Hypothalamus (tissue), 51 donors: Measurements from ENCODE around the gene BABAM2.

Experiments
- DNase-seq, 51 donors: peaks; one replicate each; lab custom pipeline; 2025; lab: John Stamatoyannopoulos, UW

BABAM2 gene

GRCh38 chr2:28150236-28150915 is 259.8 kb downstream of the BABAM2 start:
- DNase-seq = no peak

- DNase-seq = no peak
Measured at GRCh38 chr2:28150994-28151393, 260.5 kb downstream of the BABAM2 start.

GRCh38 chr2:28152585-28153280 is 262.2 kb downstream of the BABAM2 start:
- no peak for DNase-seq

GRCh38 chr2:28153851-28154250 is 263.3 kb downstream of the BABAM2 start:
- no peak for DNase-seq

GRCh38 chr2:28155086-28155485 is 264.6 kb downstream of the BABAM2 start:
- DNase-seq = no peak

GRCh38 chr2:28155627-28156026 is 265.1 kb downstream of the BABAM2 start:
- DNase-seq = no peak

GRCh38 chr2:28158791-28159190 is 268.3 kb downstream of the BABAM2 start:
- no peak for DNase-seq

GRCh38 chr2:28160986-28161425 is 270.5 kb downstream of the BABAM2 start:
- DNase-seq = no peak

GRCh38 chr2:28161466-28161865 is 270.9 kb downstream of the BABAM2 start:
- no peak for DNase-seq

GRCh38 chr2:28162564-28162963 is 272.0 kb downstream of the BABAM2 start:
- no peak for DNase-seq

- no peak for DNase-seq
Measured at GRCh38 chr2:28163028-28163427, 272.5 kb downstream of the BABAM2 start.

GRCh38 chr2:28163627-28164279 is 273.2 kb downstream of the BABAM2 start:
- no peak for DNase-seq

- DNase-seq = no peak
Measured at GRCh38 chr2:28164280-28164801, 273.8 kb downstream of the BABAM2 start.

GRCh38 chr2:28165087-28165635 is 274.6 kb downstream of the BABAM2 start:
- DNase-seq = no peak

GRCh38 chr2:28166956-28167355 is 276.4 kb downstream of the BABAM2 start:
- no peak for DNase-seq

- DNase-seq = no peak
Measured at GRCh38 chr2:28168376-28168775, 277.8 kb downstream of the BABAM2 start.

- DNase-seq = no peak
Measured at GRCh38 chr2:28169492-28169891, 279.0 kb downstream of the BABAM2 start.

- no peak for DNase-seq
Measured at GRCh38 chr2:28172114-28172898, 281.8 kb downstream of the BABAM2 start.

GRCh38 chr2:28173377-28173776 is 282.8 kb downstream of the BABAM2 start:
- DNase-seq = no peak

GRCh38 chr2:28174211-28174610 is 283.7 kb downstream of the BABAM2 start:
- DNase-seq = no peak
